HG03378 (cell line): ENCODE results near the gene MBD3.

Experiments
- ATAC-seq: cut with Tn5 transposase; IDR thresholded peaks from one replicate; pipeline ENCODE4 v1.9.1; 2021; ENCODE audit warnings: mild to moderate bottlenecking, moderate library complexity; ENCODE audit not compliant: unreplicated experiment

The MBD3 gene

GRCh38 chr19:1524287-1524971, 68.2 kb downstream of the MBD3 start:
- no peak for ATAC-seq
